ENCODE results near the gene BPI. TPM values are rescaled to one million over a fixed set of nuclear protein-coding genes. Genes with fewer than 3 reads are reported as not detected.
"Not testable (repeated sequence)": the region's sequence is repeated elsewhere in the genome, so short reads cannot be mapped to it uniquely, and the experiment has no call there.

Gene BPI
- total and polyA plus RNA-seq, 4 donors = 0.19 to 0.82 (median 0.51) TPM; not detected in 1

- DNase-seq; H3K4me3 ChIP-seq (ENCODE audit: low read length in 2 of 2); H3K4me1 ChIP-seq (ENCODE audit: control insufficient read depth in 1 of 2, insufficient read depth in 2 of 2, low read length in 2 of 2); H3K36me3 ChIP-seq (ENCODE audit: control insufficient read depth in 1 of 2, insufficient read depth in 2 of 2, low read length in 1 of 2); ATAC-seq (ENCODE audit: low FRiP score); H3K27me3 ChIP-seq (ENCODE audit: control insufficient read depth in 1 of 2, insufficient read depth in 2 of 2, low read length in 1 of 2); intact Hi-C loops (cut with DNase I); H3K9me3 ChIP-seq (ENCODE audit: control insufficient read depth, low read length); H3K27ac ChIP-seq (ENCODE audit: low read depth in 1 of 2, low read length in 2 of 2): not testable (repeated sequence)
- 93 to 94% methylated on average over 1 of the region's 1 CpG for WGBS, 2 donors
Observed at GRCh38 chr20:38314350-38314749, 10.4 kb downstream of the BPI start.

- H3K27me3 ChIP-seq (ENCODE audit: control insufficient read depth in 1 of 2, insufficient read depth in 2 of 2, low read length in 1 of 2) = no peaks in the 10 kb centered on the region
- 70 to 73% methylated on average over 5 of the region's 5 CpGs for WGBS, 2 donors
- H3K9me3 ChIP-seq (ENCODE audit: control insufficient read depth, low read length) = no peaks in the 10 kb centered on the region
- no peaks in the 10 kb centered on the region for H3K36me3 ChIP-seq (ENCODE audit: control insufficient read depth in 1 of 2, insufficient read depth in 2 of 2, low read length in 1 of 2)
- intact Hi-C loops (cut with DNase I) = no loop called here
- DNase-seq (no peak), ATAC-seq (ENCODE audit: low FRiP score) (no peak)
- H3K27ac ChIP-seq (ENCODE audit: low read depth in 1 of 2, low read length in 2 of 2) = no peak overlapping the region
- H3K4me1 ChIP-seq (ENCODE audit: control insufficient read depth in 1 of 2, insufficient read depth in 2 of 2, low read length in 2 of 2) = no peaks in the 10 kb centered on the region
- H3K4me3 ChIP-seq (ENCODE audit: low read length in 2 of 2) = no peak overlapping the region
Observed at GRCh38 chr20:38315290-38315966, 11.5 kb downstream of the BPI start.

DNA sequence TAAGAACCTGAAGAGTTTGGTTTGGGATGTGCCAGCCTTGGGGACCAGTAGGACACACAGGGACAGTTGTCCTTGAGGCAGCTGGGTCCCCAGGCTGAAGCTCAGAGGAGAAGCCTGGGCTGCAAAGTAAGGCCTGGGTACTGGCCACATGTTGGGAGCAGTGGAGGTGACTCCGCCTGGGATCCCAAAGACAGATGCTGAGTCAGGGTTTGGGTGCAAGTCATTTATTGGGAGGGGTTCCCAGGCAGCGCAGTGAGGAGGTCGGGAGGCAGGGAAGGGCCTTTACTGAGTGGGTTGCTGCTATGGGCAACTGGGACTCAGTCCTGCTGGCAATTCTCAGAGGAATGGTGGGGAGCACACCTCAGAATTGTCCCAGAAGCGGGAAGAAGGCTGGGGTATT, 12.4 kb downstream of the BPI start:
- intact Hi-C loops (cut with DNase I) = no loop called here
- ATAC-seq (ENCODE audit: low FRiP score) = no peak
- WGBS, 2 donors = 94 to 97% methylated on average over 4 of the region's 4 CpGs

GRCh38 chr20:38317422-38317821, 13.5 kb downstream of the BPI start:
- no peaks in the 10 kb centered on the region for H3K36me3 ChIP-seq (ENCODE audit: control insufficient read depth in 1 of 2, insufficient read depth in 2 of 2, low read length in 1 of 2)
- DNase-seq (no peak), ATAC-seq (ENCODE audit: low FRiP score) (no peak)
- 86 to 87% methylated on average over 3 of the region's 3 CpGs for WGBS, 2 donors
- no peak overlapping the region for H3K27ac ChIP-seq (ENCODE audit: low read depth in 1 of 2, low read length in 2 of 2)
- H3K4me3 ChIP-seq (ENCODE audit: low read length in 2 of 2) = no peak overlapping the region
- intact Hi-C loops (cut with DNase I) = no loop called here
- H3K9me3 ChIP-seq (ENCODE audit: control insufficient read depth, low read length) = no peaks in the 10 kb centered on the region
- no peaks in the 10 kb centered on the region for H3K27me3 ChIP-seq (ENCODE audit: control insufficient read depth in 1 of 2, insufficient read depth in 2 of 2, low read length in 1 of 2)
- H3K4me1 ChIP-seq (ENCODE audit: control insufficient read depth in 1 of 2, insufficient read depth in 2 of 2, low read length in 2 of 2) = no peaks in the 10 kb centered on the region

More for the DNA sequence above, 12.4 kb downstream of the BPI start:
- DNase-seq = no peak
- H3K4me1 ChIP-seq (ENCODE audit: control insufficient read depth in 1 of 2, insufficient read depth in 2 of 2, low read length in 2 of 2) = no peaks in the 10 kb centered on the region
- H3K27me3 ChIP-seq (ENCODE audit: control insufficient read depth in 1 of 2, insufficient read depth in 2 of 2, low read length in 1 of 2) = no peaks in the 10 kb centered on the region
- no peak overlapping the region for H3K4me3 ChIP-seq (ENCODE audit: low read length in 2 of 2)
- no peaks in the 10 kb centered on the region for H3K36me3 ChIP-seq (ENCODE audit: control insufficient read depth in 1 of 2, insufficient read depth in 2 of 2, low read length in 1 of 2)
- H3K27ac ChIP-seq (ENCODE audit: low read depth in 1 of 2, low read length in 2 of 2) = no peak overlapping the region
- no peaks in the 10 kb centered on the region for H3K9me3 ChIP-seq (ENCODE audit: control insufficient read depth, low read length)

GRCh38 chr20:38320221-38320620, 16.3 kb downstream of the BPI start:
- no peaks in the 10 kb centered on the region for H3K9me3 ChIP-seq (ENCODE audit: control insufficient read depth, low read length)
- H3K27ac ChIP-seq (ENCODE audit: low read depth in 1 of 2, low read length in 2 of 2) = no peak overlapping the region
- intact Hi-C loops (cut with DNase I) = loop anchor here in 1 of 2 donors (10.0 kb wide), 2 partner anchors 265 to 755 kb away; no protein-coding TSS in a partner anchor
- H3K4me3 ChIP-seq (ENCODE audit: low read length in 2 of 2) = no peak overlapping the region
- H3K36me3 ChIP-seq (ENCODE audit: control insufficient read depth in 1 of 2, insufficient read depth in 2 of 2, low read length in 1 of 2) = no peaks in the 10 kb centered on the region
- ATAC-seq (ENCODE audit: low FRiP score) (no peak), DNase-seq (no peak)
- H3K27me3 ChIP-seq (ENCODE audit: control insufficient read depth in 1 of 2, insufficient read depth in 2 of 2, low read length in 1 of 2) = no peaks in the 10 kb centered on the region
- WGBS, 2 donors = 74 to 79% methylated on average over 6 of the region's 6 CpGs
- no peaks in the 10 kb centered on the region for H3K4me1 ChIP-seq (ENCODE audit: control insufficient read depth in 1 of 2, insufficient read depth in 2 of 2, low read length in 2 of 2)

DNA sequence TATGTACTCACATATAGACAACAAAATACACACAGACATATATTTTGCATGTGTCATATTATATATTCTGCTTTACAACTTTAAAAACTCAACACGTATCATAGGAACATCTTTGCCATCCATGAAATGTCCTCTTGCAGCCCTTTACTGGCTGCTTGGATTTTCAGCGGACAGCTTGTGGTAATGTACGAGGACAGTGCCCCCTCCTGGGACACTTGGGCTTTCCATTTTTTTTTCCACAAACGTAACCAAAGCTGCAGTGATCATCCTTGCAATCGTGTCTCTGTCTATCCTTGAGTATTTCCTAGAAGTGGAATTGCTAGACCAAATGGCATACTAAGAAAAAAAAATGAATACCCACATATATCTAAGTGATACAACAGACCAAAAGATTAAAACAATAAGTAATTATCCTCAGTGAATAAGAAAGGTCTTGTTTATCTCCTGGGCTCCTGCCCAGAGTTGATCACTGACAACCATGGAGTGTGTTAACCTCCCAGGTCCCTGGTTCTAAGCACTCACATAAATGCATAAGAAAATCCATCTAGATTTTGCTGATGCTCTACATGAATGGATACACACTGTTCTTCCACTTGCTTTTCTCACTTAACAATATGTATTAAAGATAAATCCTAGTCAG, 18.1 kb downstream of the BPI start:
- Histone ChIP-seq H3K9me3 (ENCODE audit: control insufficient read depth, low read length) (no peaks in the 10 kb centered on the region), H3K27me3 (ENCODE audit: control insufficient read depth in 1 of 2, insufficient read depth in 2 of 2, low read length in 1 of 2) (no peaks in the 10 kb centered on the region), H3K4me1 (ENCODE audit: control insufficient read depth in 1 of 2, insufficient read depth in 2 of 2, low read length in 2 of 2) (no peaks in the 10 kb centered on the region), H3K36me3 (ENCODE audit: control insufficient read depth in 1 of 2, insufficient read depth in 2 of 2, low read length in 1 of 2) (no peaks in the 10 kb centered on the region), H3K27ac (ENCODE audit: low read depth in 1 of 2, low read length in 2 of 2) (no peak overlapping the region), H3K4me3 (ENCODE audit: low read length in 2 of 2) (no peak overlapping the region)
- no peak for DNase-seq
- intact Hi-C loops (cut with DNase I) = loop anchor here in 1 of 2 donors (2.0 to 10.0 kb wide), 3 partner anchors 91 to 757 kb away; no protein-coding TSS in a partner anchor
- WGBS, 2 donors = 1 to 2% methylated on average over 5 of the region's 5 CpGs
- no peak for ATAC-seq (ENCODE audit: low FRiP score)

DNA sequence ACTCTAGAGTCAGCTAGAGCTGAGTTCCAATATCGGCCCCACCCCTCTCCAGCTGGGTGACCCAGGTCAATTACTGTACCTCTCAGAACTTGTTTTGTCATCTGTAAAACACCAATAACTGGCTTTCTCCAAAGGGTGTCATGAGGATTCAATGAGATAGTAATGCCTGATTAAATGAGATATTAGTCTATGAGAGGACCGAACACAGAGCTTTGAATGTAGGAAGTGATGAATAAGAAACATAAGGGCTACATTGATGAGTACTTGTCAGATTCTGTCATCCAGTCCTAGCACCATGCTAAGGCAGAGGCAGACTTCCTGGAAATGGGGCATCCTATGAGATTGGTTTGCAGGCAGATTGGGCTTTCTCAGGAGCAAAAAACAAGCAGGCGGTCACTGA, 20.2 kb downstream of the BPI start:
- intact Hi-C loops (cut with DNase I) = loop anchor here in 1 of 2 donors (10.0 kb wide), 2 partner anchors 269 to 759 kb away; no protein-coding TSS in a partner anchor
- no peaks in the 10 kb centered on the region for H3K36me3 ChIP-seq (ENCODE audit: control insufficient read depth in 1 of 2, insufficient read depth in 2 of 2, low read length in 1 of 2)
- H3K4me3 ChIP-seq (ENCODE audit: low read length in 2 of 2) = no peak overlapping the region
- ATAC-seq (ENCODE audit: low FRiP score) = no peak
- no peak overlapping the region for H3K27ac ChIP-seq (ENCODE audit: low read depth in 1 of 2, low read length in 2 of 2)
- no peaks in the 10 kb centered on the region for H3K4me1 ChIP-seq (ENCODE audit: control insufficient read depth in 1 of 2, insufficient read depth in 2 of 2, low read length in 2 of 2)
- DNase-seq = no peak
- H3K27me3 ChIP-seq (ENCODE audit: control insufficient read depth in 1 of 2, insufficient read depth in 2 of 2, low read length in 1 of 2) = no peaks in the 10 kb centered on the region
- no peaks in the 10 kb centered on the region for H3K9me3 ChIP-seq (ENCODE audit: control insufficient read depth, low read length)
- WGBS, 2 donors = 94 to 96% methylated on average over 3 of the region's 3 CpGs

GRCh38 chr20:38325167-38325566, 21.2 kb downstream of the BPI start:
- H3K4me3 ChIP-seq (ENCODE audit: low read length in 2 of 2) = no peak overlapping the region
- no peaks in the 10 kb centered on the region for H3K27me3 ChIP-seq (ENCODE audit: control insufficient read depth in 1 of 2, insufficient read depth in 2 of 2, low read length in 1 of 2)
- H3K4me1 ChIP-seq (ENCODE audit: control insufficient read depth in 1 of 2, insufficient read depth in 2 of 2, low read length in 2 of 2) = no peaks in the 10 kb centered on the region
- 88 to 89% methylated on average over 3 of the region's 3 CpGs for WGBS, 2 donors
- H3K36me3 ChIP-seq (ENCODE audit: control insufficient read depth in 1 of 2, insufficient read depth in 2 of 2, low read length in 1 of 2) = no peaks in the 10 kb centered on the region
- DNase-seq (no peak), ATAC-seq (ENCODE audit: low FRiP score) (no peak)
- H3K27ac ChIP-seq (ENCODE audit: low read depth in 1 of 2, low read length in 2 of 2) = no peak overlapping the region
- H3K9me3 ChIP-seq (ENCODE audit: control insufficient read depth, low read length) = no peaks in the 10 kb centered on the region
- intact Hi-C loops (cut with DNase I) = loop anchor here in 1 of 2 donors (10.0 kb wide), 2 partner anchors 270 to 760 kb away; no protein-coding TSS in a partner anchor

GRCh38 chr20:38325905-38326304, 21.9 kb downstream of the BPI start:
- H3K9me3 ChIP-seq (ENCODE audit: control insufficient read depth, low read length) = no peaks in the 10 kb centered on the region
- intact Hi-C loops (cut with DNase I) = loop anchor here in 1 of 2 donors (10.0 kb wide), 2 partner anchors 271 to 761 kb away; no protein-coding TSS in a partner anchor
- no peak for ATAC-seq (ENCODE audit: low FRiP score)
- no peaks in the 10 kb centered on the region for H3K36me3 ChIP-seq (ENCODE audit: control insufficient read depth in 1 of 2, insufficient read depth in 2 of 2, low read length in 1 of 2)
- no peaks in the 10 kb centered on the region for H3K4me1 ChIP-seq (ENCODE audit: control insufficient read depth in 1 of 2, insufficient read depth in 2 of 2, low read length in 2 of 2)
- WGBS, 2 donors = 87 to 89% methylated on average over 3 of the region's 3 CpGs
- no peaks in the 10 kb centered on the region for H3K27me3 ChIP-seq (ENCODE audit: control insufficient read depth in 1 of 2, insufficient read depth in 2 of 2, low read length in 1 of 2)
- DNase-seq = no peak
- H3K4me3 ChIP-seq (ENCODE audit: low read length in 2 of 2) = no peak overlapping the region
- H3K27ac ChIP-seq (ENCODE audit: low read depth in 1 of 2, low read length in 2 of 2) = no peak overlapping the region

Measured in aorta (tissue), 5 donors.